ENCODE data around the gene SLC25A25. TPM values are rescaled to one million over a fixed set of nuclear protein-coding genes. Genes with fewer than 3 reads are reported as not detected.

The SLC25A25 gene
- total and polyA plus RNA-seq, 2 of the 8 experiments (the other 6 are each of a cell fraction or from before 2014, with no cell fraction given) = 6.5 to 18.5 TPM

DNA sequence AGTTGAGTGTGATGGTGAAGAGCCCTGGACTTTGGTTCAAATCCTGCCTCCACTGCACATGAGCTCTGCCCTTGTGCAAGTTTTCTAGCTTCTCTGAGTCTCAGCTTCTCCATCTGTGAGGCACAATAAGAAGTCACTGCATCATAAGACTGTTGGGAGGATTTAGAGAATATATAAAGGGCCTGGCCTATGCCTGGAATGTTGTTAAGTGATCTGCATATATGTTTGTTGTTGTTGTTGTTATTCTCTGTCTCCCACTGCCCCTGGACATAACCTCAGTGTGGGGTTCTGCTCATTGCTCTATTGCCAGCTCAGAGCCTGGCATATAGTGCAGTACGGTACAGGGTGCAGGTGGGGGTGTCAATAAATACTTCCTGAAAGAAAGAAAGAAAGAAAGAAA lies 46.9 kb upstream of the SLC25A25 start (continued):
- TF ChIP-seq, protein P1, sequence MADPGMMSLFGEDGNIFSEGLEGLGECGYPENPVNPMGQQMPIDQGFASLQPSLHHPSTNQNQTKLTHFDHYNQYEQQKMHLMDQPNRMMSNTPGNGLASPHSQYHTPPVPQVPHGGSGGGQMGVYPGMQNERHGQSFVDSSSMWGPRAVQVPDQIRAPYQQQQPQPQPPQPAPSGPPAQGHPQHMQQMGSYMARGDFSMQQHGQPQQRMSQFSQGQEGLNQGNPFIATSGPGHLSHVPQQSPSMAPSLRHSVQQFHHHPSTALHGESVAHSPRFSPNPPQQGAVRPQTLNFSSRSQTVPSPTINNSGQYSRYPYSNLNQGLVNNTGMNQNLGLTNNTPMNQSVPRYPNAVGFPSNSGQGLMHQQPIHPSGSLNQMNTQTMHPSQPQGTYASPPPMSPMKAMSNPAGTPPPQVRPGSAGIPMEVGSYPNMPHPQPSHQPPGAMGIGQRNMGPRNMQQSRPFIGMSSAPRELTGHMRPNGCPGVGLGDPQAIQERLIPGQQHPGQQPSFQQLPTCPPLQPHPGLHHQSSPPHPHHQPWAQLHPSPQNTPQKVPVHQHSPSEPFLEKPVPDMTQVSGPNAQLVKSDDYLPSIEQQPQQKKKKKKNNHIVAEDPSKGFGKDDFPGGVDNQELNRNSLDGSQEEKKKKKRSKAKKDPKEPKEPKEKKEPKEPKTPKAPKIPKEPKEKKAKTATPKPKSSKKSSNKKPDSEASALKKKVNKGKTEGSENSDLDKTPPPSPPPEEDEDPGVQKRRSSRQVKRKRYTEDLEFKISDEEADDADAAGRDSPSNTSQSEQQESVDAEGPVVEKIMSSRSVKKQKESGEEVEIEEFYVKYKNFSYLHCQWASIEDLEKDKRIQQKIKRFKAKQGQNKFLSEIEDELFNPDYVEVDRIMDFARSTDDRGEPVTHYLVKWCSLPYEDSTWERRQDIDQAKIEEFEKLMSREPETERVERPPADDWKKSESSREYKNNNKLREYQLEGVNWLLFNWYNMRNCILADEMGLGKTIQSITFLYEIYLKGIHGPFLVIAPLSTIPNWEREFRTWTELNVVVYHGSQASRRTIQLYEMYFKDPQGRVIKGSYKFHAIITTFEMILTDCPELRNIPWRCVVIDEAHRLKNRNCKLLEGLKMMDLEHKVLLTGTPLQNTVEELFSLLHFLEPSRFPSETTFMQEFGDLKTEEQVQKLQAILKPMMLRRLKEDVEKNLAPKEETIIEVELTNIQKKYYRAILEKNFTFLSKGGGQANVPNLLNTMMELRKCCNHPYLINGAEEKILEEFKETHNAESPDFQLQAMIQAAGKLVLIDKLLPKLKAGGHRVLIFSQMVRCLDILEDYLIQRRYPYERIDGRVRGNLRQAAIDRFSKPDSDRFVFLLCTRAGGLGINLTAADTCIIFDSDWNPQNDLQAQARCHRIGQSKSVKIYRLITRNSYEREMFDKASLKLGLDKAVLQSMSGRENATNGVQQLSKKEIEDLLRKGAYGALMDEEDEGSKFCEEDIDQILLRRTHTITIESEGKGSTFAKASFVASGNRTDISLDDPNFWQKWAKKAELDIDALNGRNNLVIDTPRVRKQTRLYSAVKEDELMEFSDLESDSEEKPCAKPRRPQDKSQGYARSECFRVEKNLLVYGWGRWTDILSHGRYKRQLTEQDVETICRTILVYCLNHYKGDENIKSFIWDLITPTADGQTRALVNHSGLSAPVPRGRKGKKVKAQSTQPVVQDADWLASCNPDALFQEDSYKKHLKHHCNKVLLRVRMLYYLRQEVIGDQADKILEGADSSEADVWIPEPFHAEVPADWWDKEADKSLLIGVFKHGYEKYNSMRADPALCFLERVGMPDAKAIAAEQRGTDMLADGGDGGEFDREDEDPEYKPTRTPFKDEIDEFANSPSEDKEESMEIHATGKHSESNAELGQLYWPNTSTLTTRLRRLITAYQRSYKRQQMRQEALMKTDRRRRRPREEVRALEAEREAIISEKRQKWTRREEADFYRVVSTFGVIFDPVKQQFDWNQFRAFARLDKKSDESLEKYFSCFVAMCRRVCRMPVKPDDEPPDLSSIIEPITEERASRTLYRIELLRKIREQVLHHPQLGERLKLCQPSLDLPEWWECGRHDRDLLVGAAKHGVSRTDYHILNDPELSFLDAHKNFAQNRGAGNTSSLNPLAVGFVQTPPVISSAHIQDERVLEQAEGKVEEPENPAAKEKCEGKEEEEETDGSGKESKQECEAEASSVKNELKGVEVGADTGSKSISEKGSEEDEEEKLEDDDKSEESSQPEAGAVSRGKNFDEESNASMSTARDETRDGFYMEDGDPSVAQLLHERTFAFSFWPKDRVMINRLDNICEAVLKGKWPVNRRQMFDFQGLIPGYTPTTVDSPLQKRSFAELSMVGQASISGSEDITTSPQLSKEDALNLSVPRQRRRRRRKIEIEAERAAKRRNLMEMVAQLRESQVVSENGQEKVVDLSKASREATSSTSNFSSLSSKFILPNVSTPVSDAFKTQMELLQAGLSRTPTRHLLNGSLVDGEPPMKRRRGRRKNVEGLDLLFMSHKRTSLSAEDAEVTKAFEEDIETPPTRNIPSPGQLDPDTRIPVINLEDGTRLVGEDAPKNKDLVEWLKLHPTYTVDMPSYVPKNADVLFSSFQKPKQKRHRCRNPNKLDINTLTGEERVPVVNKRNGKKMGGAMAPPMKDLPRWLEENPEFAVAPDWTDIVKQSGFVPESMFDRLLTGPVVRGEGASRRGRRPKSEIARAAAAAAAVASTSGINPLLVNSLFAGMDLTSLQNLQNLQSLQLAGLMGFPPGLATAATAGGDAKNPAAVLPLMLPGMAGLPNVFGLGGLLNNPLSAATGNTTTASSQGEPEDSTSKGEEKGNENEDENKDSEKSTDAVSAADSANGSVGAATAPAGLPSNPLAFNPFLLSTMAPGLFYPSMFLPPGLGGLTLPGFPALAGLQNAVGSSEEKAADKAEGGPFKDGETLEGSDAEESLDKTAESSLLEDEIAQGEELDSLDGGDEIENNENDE (IDR thresholded peaks at IDR 0.05; ENCODE audit: insufficient replicate concordance, low read length) = no peak
- no peak for TF ChIP-seq CBX8 (IDR thresholded peaks at IDR 0.05; ENCODE audit: borderline replicate concordance, low read depth, low read length)
- no peak for TF ChIP-seq EZH2 (IDR thresholded peaks at IDR 0.05; ENCODE audit: low read depth, low read length, severe bottlenecking)
- no peak for TF ChIP-seq RNF2 (IDR thresholded peaks at IDR 0.05; ENCODE audit: borderline replicate concordance, low read depth, low read length, missing control alignments, poor library complexity, severe bottlenecking)
- TF ChIP-seq, protein P2, sequence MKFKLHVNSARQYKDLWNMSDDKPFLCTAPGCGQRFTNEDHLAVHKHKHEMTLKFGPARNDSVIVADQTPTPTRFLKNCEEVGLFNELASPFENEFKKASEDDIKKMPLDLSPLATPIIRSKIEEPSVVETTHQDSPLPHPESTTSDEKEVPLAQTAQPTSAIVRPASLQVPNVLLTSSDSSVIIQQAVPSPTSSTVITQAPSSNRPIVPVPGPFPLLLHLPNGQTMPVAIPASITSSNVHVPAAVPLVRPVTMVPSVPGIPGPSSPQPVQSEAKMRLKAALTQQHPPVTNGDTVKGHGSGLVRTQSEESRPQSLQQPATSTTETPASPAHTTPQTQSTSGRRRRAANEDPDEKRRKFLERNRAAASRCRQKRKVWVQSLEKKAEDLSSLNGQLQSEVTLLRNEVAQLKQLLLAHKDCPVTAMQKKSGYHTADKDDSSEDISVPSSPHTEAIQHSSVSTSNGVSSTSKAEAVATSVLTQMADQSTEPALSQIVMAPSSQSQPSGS (IDR thresholded peaks at IDR 0.05; ENCODE audit: low read length) = no peak
- TF ChIP-seq CREB1 (IDR thresholded peaks at IDR 0.05) = no peak
- TF ChIP-seq EP300 (IDR thresholded peaks at IDR 0.05; ENCODE audit: borderline replicate concordance in 1 of 2, low read depth in 2 of 2, low read length in 2 of 2) = no peak
- no peak for TF ChIP-seq GABPA (IDR thresholded peaks at IDR 0.05; ENCODE audit: borderline replicate concordance, insufficient read depth, low read length)
- TF ChIP-seq CHD1 (IDR thresholded peaks at IDR 0.05; ENCODE audit: low read depth, low read length) = no peak
